ENCODE data around the gene IVL. TPM values are rescaled to one million over a fixed set of nuclear protein-coding genes. Genes with fewer than 3 reads are reported as not detected.

The IVL gene
- total RNA-seq, 1 experiment from 2014 or later, result not detected

GRCh38 chr1:152933196-152933595 lies 24.9 kb downstream of the IVL start:
- no peaks in the 10 kb centered on the region for H3K4me1 ChIP-seq
- H3K27ac Mint-ChIP-seq (ENCODE audit: unreplicated experiment), result no peak overlapping the region
- intact Hi-C loops (cut with micrococcal nuclease; ENCODE audit: unreplicated experiment), result no loop called here
- POLR2A ChIA-PET, result no interaction called here
- H3K4me1 Mint-ChIP-seq (ENCODE audit: low read depth, unreplicated experiment), result peaks cover 7% of the 10 kb centered on the region
- no peaks in the 10 kb centered on the region for H3K9me3 ChIP-seq
- peaks cover 9% of the 10 kb centered on the region for H3K9me3 Mint-ChIP-seq (ENCODE audit: unreplicated experiment)
- peaks cover 5% of the 10 kb centered on the region for H3K27me3 Mint-ChIP-seq (ENCODE audit: insufficient read depth, unreplicated experiment)
- no TSS peak for BruUV-seq (replicated peaks)
- H3K4me3 ChIP-seq (ENCODE audit: low read depth, low read length), result no peak overlapping the region
- CTCF ChIA-PET, result no interaction called here
- no peak for DNase-seq
- H3K27me3 ChIP-seq (replicated peaks; ENCODE audit: control insufficient read depth, insufficient read depth, low read length), result no peaks in the 10 kb centered on the region
- no peaks in the 10 kb centered on the region for H3K36me3 Mint-ChIP-seq (ENCODE audit: insufficient read depth, unreplicated experiment)
- H3K36me3 ChIP-seq (ENCODE audit: control insufficient read depth, insufficient read depth, low read length), result no peaks in the 10 kb centered on the region
- no peak overlapping the region for H3K4me3 Mint-ChIP-seq (ENCODE audit: unreplicated experiment)
- TF ChIP-seq, protein P1, sequence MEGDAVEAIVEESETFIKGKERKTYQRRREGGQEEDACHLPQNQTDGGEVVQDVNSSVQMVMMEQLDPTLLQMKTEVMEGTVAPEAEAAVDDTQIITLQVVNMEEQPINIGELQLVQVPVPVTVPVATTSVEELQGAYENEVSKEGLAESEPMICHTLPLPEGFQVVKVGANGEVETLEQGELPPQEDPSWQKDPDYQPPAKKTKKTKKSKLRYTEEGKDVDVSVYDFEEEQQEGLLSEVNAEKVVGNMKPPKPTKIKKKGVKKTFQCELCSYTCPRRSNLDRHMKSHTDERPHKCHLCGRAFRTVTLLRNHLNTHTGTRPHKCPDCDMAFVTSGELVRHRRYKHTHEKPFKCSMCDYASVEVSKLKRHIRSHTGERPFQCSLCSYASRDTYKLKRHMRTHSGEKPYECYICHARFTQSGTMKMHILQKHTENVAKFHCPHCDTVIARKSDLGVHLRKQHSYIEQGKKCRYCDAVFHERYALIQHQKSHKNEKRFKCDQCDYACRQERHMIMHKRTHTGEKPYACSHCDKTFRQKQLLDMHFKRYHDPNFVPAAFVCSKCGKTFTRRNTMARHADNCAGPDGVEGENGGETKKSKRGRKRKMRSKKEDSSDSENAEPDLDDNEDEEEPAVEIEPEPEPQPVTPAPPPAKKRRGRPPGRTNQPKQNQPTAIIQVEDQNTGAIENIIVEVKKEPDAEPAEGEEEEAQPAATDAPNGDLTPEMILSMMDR (IDR thresholded peaks at IDR 0.05; ENCODE audit: insufficient read depth in 1 of 2, low read depth in 1 of 2, low read length in 1 of 2, severe bottlenecking in 1 of 2, unreplicated experiment in 1 of 2), result no peak

- Histone ChIP-seq H3K4me1 (no peaks in the 10 kb centered on the region), H3K9me3 (no peaks in the 10 kb centered on the region), H3K27me3 (replicated peaks; ENCODE audit: control insufficient read depth, insufficient read depth, low read length) (no peaks in the 10 kb centered on the region), H3K4me3 (ENCODE audit: low read depth, low read length) (no peak overlapping the region), H3K36me3 (ENCODE audit: control insufficient read depth, insufficient read depth, low read length) (no peaks in the 10 kb centered on the region)
- H3K9me3 Mint-ChIP-seq (ENCODE audit: unreplicated experiment), result no peaks in the 10 kb centered on the region
- TF ChIP-seq, protein P1 (IDR thresholded peaks at IDR 0.05; ENCODE audit: insufficient read depth in 1 of 2, low read depth in 1 of 2, low read length in 1 of 2, severe bottlenecking in 1 of 2, unreplicated experiment in 1 of 2), result no peak
- BruUV-seq (replicated peaks), result no TSS peak
- H3K27ac Mint-ChIP-seq (ENCODE audit: unreplicated experiment), result no peak overlapping the region
- no peak for DNase-seq
- CTCF ChIA-PET, result no interaction called here
- peaks cover 8% of the 10 kb centered on the region for H3K27me3 Mint-ChIP-seq (ENCODE audit: insufficient read depth, unreplicated experiment)
- no peak overlapping the region for H3K4me3 Mint-ChIP-seq (ENCODE audit: unreplicated experiment)
- POLR2A ChIA-PET, result no interaction called here
- intact Hi-C loops (cut with micrococcal nuclease; ENCODE audit: unreplicated experiment), result no loop called here
- no peaks in the 10 kb centered on the region for H3K36me3 Mint-ChIP-seq (ENCODE audit: insufficient read depth, unreplicated experiment)
- H3K4me1 Mint-ChIP-seq (ENCODE audit: low read depth, unreplicated experiment), result no peaks in the 10 kb centered on the region
These were observed 32.3 kb downstream of the IVL start for GRCh38 chr1:152940614-152941013.

DNA sequence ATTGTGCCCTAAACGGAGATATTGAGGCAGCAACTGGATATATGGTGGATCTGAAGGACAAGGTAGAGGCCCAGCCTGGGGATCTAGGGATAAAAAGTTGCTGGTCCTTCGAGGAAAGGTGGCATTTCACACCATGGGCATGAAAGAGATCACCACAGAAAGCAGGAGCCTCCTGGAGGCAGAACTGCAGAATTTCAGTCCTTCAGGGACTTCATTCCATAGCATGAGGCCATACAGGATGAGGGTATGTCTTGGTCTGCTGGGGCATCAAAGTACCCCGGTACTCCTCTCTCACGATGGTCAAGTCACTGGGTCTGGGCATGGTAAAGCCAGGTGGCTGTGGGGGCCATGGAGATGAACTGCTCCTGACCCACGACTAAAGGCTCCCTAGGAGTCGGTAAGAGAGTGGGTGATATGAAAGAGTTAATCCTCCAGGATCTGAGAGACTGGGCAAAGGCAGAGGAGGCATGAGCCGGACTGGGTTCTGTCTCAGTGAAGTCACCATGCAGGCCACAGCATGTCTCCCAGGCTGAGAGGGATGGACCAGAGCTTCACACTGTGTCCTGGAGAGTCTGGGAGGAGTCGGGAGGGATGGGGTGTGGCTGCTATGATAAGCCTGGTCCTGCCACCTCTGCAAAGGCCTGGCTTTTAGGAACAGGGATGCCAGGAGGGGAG lies 32.8 kb downstream of the IVL start:
- Histone ChIP-seq H3K9me3 (no peaks in the 10 kb centered on the region), H3K4me1 (no peaks in the 10 kb centered on the region), H3K4me3 (ENCODE audit: low read depth, low read length) (no peak overlapping the region), H3K27me3 (replicated peaks; ENCODE audit: control insufficient read depth, insufficient read depth, low read length) (no peaks in the 10 kb centered on the region), H3K36me3 (ENCODE audit: control insufficient read depth, insufficient read depth, low read length) (no peaks in the 10 kb centered on the region)
- Mint-ChIP-seq H3K27me3 (ENCODE audit: insufficient read depth, unreplicated experiment) (peaks cover 8% of the 10 kb centered on the region), H3K9me3 (ENCODE audit: unreplicated experiment) (no peaks in the 10 kb centered on the region), H3K27ac (ENCODE audit: unreplicated experiment) (no peak overlapping the region), H3K36me3 (ENCODE audit: insufficient read depth, unreplicated experiment) (no peaks in the 10 kb centered on the region), H3K4me1 (ENCODE audit: low read depth, unreplicated experiment) (no peaks in the 10 kb centered on the region), H3K4me3 (ENCODE audit: unreplicated experiment) (no peak overlapping the region)
- CTCF ChIA-PET, result no interaction called here
- TF ChIP-seq, protein P1 (IDR thresholded peaks at IDR 0.05; ENCODE audit: insufficient read depth in 1 of 2, low read depth in 1 of 2, low read length in 1 of 2, severe bottlenecking in 1 of 2, unreplicated experiment in 1 of 2), result peak in 1 of 2 experiments; percentile 14
- BruUV-seq (replicated peaks), result no TSS peak
- no peak for DNase-seq
- POLR2A ChIA-PET, result no interaction called here
- intact Hi-C loops (cut with micrococcal nuclease; ENCODE audit: unreplicated experiment), result no loop called here

Data from Caco-2 (cell line).